Calu3 (cell line): ENCODE measurements around the gene DLST. TPM values are rescaled to one million over a fixed set of nuclear protein-coding genes. Genes with fewer than 3 reads are reported as not detected.
"Not testable (repeated sequence)": the region's sequence is repeated elsewhere in the genome, so short reads cannot be mapped to it uniquely, and the experiment has no call there.

Source experiments
- BruUV-seq: library from RNA; stranded (reverse); fragments of 400-500 nt; replicated peaks from 2 replicates; lab custom pipeline; 2021; lab: Mats Ljungman, UMichigan
- CTCF ChIA-PET: fragments of 300-600 bp; sonication (Branson Sonifier 250); formaldehyde crosslinking; loops from one replicate; lab custom pipeline; 2022; ENCODE audit warnings: antibody characterized with exemption; lab: Charles Lee
- DNase-seq: peaks from one replicate; pipeline ENCODE4 v3.0.0; 2022
- H3K27ac Mint-ChIP-seq: one replicate; pipeline ENCODE4 v1.8.0; 2022; ENCODE audit warnings: mixed read lengths; ENCODE audit not compliant: unreplicated experiment
- H3K27me3 Mint-ChIP-seq: one replicate; pipeline ENCODE4 v1.8.0; 2022; ENCODE audit warnings: mixed read lengths; ENCODE audit not compliant: unreplicated experiment
- H3K36me3 Mint-ChIP-seq: one replicate; pipeline ENCODE4 v1.8.0; 2022; ENCODE audit warnings: mild to moderate bottlenecking, moderate library complexity, mixed read lengths; ENCODE audit not compliant: insufficient read depth, unreplicated experiment
- H3K4me1 Mint-ChIP-seq: one replicate; pipeline ENCODE4 v1.8.0; 2022; ENCODE audit warnings: mild to moderate bottlenecking, low read depth, mixed read lengths; ENCODE audit not compliant: unreplicated experiment
- H3K4me3 Mint-ChIP-seq: one replicate; pipeline ENCODE4 v1.8.0; 2022; ENCODE audit warnings: mild to moderate bottlenecking, low read depth, moderate library complexity, mixed read lengths; ENCODE audit not compliant: unreplicated experiment
- H3K9me3 Mint-ChIP-seq: one replicate; pipeline ENCODE4 v1.8.0; 2022; ENCODE audit warnings: low read depth, mixed read lengths; ENCODE audit not compliant: unreplicated experiment
- intact Hi-C: fragments of 100-400 bp; cut with micrococcal nuclease; formaldehyde crosslinking; loops from one replicate; pipeline ENCODE4 v1.10.0; 2022; ENCODE audit not compliant: unreplicated experiment
- total RNA-seq: library from RNA; stranded (reverse); gene quantifications from 2 replicates; pipeline ENCODE4 v1.2.3, GENCODE V29; 2022
- TF ChIP-seq, protein P1 (sequence below): fragments of 200-600 bp; IDR thresholded peaks from one replicate; pipeline ENCODE4 v1.8.0; 2022; ENCODE audit warnings: antibody characterized with exemption; ENCODE audit not compliant: unreplicated experiment

Gene DLST
- total RNA-seq, 1 experiment from 2014 or later = 84.2 TPM

DNA sequence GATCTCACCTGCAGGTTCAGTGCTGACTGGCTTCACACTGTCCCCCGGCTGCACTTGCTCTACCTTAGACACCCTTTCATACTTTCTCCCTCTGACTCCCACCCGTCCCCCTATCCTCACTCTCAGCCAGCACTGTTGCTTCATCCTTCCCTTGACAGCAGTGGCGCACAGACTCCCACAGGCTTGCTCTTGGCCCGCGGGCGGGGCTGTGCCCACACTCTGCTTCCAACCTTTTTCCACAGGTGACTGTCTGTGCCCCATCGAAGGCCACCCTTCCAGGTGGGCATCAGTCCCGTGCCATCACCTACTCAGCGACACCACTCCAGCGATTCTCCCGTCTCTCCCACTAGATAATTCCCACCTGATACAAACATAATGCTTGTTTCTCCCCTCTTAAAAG, 42.3 kb downstream of the DLST start:
- H3K9me3 Mint-ChIP-seq = no peaks in the 10 kb centered on the region
- TF ChIP-seq, protein P1, sequence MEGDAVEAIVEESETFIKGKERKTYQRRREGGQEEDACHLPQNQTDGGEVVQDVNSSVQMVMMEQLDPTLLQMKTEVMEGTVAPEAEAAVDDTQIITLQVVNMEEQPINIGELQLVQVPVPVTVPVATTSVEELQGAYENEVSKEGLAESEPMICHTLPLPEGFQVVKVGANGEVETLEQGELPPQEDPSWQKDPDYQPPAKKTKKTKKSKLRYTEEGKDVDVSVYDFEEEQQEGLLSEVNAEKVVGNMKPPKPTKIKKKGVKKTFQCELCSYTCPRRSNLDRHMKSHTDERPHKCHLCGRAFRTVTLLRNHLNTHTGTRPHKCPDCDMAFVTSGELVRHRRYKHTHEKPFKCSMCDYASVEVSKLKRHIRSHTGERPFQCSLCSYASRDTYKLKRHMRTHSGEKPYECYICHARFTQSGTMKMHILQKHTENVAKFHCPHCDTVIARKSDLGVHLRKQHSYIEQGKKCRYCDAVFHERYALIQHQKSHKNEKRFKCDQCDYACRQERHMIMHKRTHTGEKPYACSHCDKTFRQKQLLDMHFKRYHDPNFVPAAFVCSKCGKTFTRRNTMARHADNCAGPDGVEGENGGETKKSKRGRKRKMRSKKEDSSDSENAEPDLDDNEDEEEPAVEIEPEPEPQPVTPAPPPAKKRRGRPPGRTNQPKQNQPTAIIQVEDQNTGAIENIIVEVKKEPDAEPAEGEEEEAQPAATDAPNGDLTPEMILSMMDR = no peak
- no peaks in the 10 kb centered on the region for H3K27me3 Mint-ChIP-seq
- DNase-seq = no peak
- CTCF ChIA-PET = interaction anchor here (1.3 to 1.6 kb wide), 2 partner anchors 21 to 79 kb away, joined by 3 to 6 read pairs; partner anchors contain the start of gene EIF2B2
- no peak overlapping the region for H3K27ac Mint-ChIP-seq
- H3K4me3 Mint-ChIP-seq = peak overlapping the region; percentile 36
- H3K4me1 Mint-ChIP-seq = no peaks in the 10 kb centered on the region
- intact Hi-C loops = no loop called here
- BruUV-seq = no TSS peak
- H3K36me3 Mint-ChIP-seq = peaks cover 10% of the 10 kb centered on the region

DNA sequence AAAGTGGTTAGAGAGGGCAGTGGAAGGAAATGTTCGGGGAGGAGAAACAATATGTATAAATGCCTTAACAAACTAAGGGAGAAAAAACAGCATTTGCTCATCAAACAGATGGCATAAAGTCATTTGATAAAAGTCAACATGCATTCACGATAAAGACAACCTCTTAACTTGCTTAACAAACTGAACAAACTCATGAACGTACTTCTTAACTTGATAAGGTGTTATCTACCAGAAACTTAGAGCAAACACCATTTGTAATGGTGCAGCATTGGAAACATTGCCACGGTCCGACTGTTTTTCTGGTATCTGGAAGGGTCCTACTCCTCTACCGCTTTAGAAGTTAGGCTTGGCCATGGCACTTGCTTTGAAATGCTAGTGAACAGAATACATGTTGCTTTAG, 45.5 kb downstream of the DLST start:
- no peak overlapping the region for H3K4me3 Mint-ChIP-seq
- intact Hi-C loops = no loop called here
- TF ChIP-seq, protein P1 = no peak
- H3K27me3 Mint-ChIP-seq = peaks cover 2% of the 10 kb centered on the region
- peaks cover 10% of the 10 kb centered on the region for H3K36me3 Mint-ChIP-seq
- no peak for DNase-seq
- CTCF ChIA-PET = interaction anchor here (0.6 kb wide), 1 partner anchor 585 kb away, joined by 6 read pairs; no protein-coding TSS in a partner anchor
- H3K4me1 Mint-ChIP-seq = no peaks in the 10 kb centered on the region
- no TSS peak for BruUV-seq
- H3K9me3 Mint-ChIP-seq = no peaks in the 10 kb centered on the region
- H3K27ac Mint-ChIP-seq = no peak overlapping the region

DNA sequence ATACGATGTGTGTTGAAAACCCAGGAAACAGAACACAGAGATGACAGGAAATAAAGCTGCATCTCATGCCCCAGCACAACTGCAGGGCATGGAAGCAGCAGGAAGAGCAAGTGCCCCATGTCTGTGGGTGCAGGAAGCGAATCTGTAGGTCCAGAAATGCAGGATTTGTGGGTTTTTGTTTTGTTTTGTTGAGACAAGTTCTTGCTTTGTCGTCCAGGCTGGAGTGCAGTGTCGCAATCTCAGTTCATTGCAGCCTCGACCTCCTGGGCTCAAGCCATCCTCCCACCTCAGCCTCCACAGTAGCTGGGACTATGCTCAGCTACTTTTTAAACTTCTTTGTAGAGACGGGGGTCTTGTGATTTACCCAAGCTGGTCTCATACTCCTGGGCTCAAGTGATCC, 47.5 kb downstream of the DLST start:
- no peaks in the 10 kb centered on the region for H3K4me1 Mint-ChIP-seq
- H3K36me3 Mint-ChIP-seq = no peaks in the 10 kb centered on the region
- TF ChIP-seq, protein P1 = no peak
- no TSS peak for BruUV-seq
- peaks cover 13% of the 10 kb centered on the region for H3K27me3 Mint-ChIP-seq
- no peak overlapping the region for H3K4me3 Mint-ChIP-seq
- intact Hi-C loops = no loop called here
- no peaks in the 10 kb centered on the region for H3K9me3 Mint-ChIP-seq
- no peak overlapping the region for H3K27ac Mint-ChIP-seq
- CTCF ChIA-PET = interaction anchor here (1.2 kb wide), 1 partner anchor 9 kb away, joined by 4 read pairs; no protein-coding TSS in a partner anchor
- DNase-seq = no peak

DNA sequence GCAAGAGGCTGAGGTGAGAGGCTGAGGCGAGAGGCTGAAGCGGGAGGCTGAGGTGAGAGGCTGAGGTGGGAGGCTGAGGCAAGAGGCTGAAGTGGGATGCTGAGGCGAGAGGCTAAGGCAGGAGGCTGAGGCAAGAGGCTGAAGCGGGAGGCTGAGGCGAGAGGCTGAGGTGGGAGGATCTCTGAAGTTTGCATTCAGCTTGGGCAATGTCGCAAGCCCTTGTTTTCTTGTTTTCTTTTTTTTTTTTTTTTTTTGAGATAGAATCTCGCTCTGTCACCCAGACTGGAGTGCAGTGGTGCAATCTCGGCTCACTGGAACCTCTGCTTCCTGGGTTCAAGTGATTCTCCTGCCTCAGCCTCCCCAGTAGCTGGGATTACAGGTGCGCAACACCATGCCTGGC, 50.0 kb downstream of the DLST start:
- DNase-seq, H3K4me3 Mint-ChIP-seq, BruUV-seq, H3K36me3 Mint-ChIP-seq, H3K9me3 Mint-ChIP-seq, intact Hi-C loops, H3K4me1 Mint-ChIP-seq, H3K27ac Mint-ChIP-seq, CTCF ChIA-PET: not testable (repeated sequence)
- H3K27me3 Mint-ChIP-seq = peaks cover 13% of the 10 kb centered on the region

DNA sequence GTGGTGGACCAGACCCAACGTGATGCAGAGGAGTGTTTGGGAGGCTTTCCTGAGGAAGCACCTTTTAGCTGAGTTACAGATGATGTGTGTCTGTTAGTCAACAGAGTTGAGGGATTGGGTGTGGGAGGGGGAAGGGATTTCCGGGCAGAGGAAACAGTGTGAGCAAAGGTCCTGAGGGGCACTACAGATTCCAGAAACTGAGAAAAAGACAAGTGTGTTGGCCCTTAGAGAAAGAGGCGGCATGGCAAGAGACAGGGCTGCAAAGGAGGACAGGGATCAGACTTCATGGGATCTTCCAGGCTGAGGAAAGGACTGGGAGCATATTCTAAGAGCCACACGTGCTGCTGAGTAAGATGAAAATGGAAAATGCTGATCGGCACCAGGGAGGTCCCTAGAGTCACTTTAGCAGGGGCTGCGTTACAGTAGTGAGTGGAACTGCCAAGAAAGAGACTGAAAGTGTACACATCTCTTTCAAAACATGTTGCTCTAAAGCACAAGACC, 50.7 kb downstream of the DLST start:
- H3K36me3 Mint-ChIP-seq = no peaks in the 10 kb centered on the region
- no peaks in the 10 kb centered on the region for H3K9me3 Mint-ChIP-seq
- H3K27ac Mint-ChIP-seq = no peak overlapping the region

DNA sequence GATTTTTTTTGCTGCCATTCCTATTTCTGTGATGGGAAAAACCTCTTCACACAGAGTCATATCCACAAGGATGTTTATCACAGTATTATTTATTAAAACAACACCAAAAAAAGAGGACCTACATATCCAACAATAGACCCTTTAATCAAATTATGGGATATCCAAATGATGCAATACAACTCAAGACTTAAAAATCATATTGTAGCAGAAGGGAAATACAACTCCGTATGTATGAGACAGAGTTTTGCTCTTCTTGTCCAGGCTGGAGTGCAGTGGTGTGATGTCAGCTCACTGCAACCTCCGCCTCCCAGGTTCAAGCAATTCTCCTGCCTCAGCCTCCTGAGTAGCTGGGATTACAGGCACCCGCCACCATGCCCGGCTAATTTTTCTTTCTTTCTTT, 51.2 kb downstream of the DLST start:
- H3K4me3 Mint-ChIP-seq, H3K9me3 Mint-ChIP-seq, BruUV-seq, intact Hi-C loops, H3K4me1 Mint-ChIP-seq, H3K27ac Mint-ChIP-seq, H3K36me3 Mint-ChIP-seq, CTCF ChIA-PET, DNase-seq: not testable (repeated sequence)
- H3K27me3 Mint-ChIP-seq = peaks cover 13% of the 10 kb centered on the region

More for the DNA sequence above, 50.7 kb downstream of the DLST start:
- intact Hi-C loops = no loop called here
- TF ChIP-seq, protein P1 = no peak
- Mint-ChIP-seq H3K4me1 (no peaks in the 10 kb centered on the region), H3K4me3 (no peak overlapping the region), H3K27me3 (peaks cover 13% of the 10 kb centered on the region)
- CTCF ChIA-PET = no interaction called here
- BruUV-seq = no TSS peak
- DNase-seq = no peak
